GM12878 (cell line): ENCODE results near the gene WDR11. TPM values are rescaled to one million over a fixed set of nuclear protein-coding genes. Genes with fewer than 3 reads are reported as not detected.

Experiments
- ATF3 ChIP-seq: IDR thresholded peaks from 2 replicates; pipeline ENCODE4 v1.6.1; 2011; ENCODE audit warnings: low read depth, mild to moderate bottlenecking, low read length, moderate library complexity, borderline replicate concordance; ENCODE audit errors: extremely low read depth
- ATF7 ChIP-seq: fragments of 450-650 bp; IDR thresholded peaks from 2 replicates; pipeline ENCODE4 v1.6.1; 2016; ENCODE audit warnings: low read depth, mild to moderate bottlenecking
- BACH1 ChIP-seq: fragments of 450-650 bp; IDR thresholded peaks from 2 replicates; pipeline ENCODE4 v1.6.1; 2017; ENCODE audit warnings: mild to moderate bottlenecking, borderline replicate concordance
- CHD2 ChIP-seq: IDR thresholded peaks from 2 replicates; pipeline ENCODE4 v1.6.1; 2011; ENCODE audit warnings: low read depth, low read length, improper control_type of control experiment, borderline replicate concordance
- DPF2 ChIP-seq: fragments of 450-650 bp; IDR thresholded peaks from 2 replicates; pipeline ENCODE4 v1.6.1; 2017; ENCODE audit warnings: mild to moderate bottlenecking
- EGR1 ChIP-seq, 2 experiments: IDR thresholded peaks; 1 replicate in 1 of 2; 2 replicates in 1 of 2; pipeline ENCODE4 v1.6.1; 2011 to 2012; ENCODE audit warnings: low read depth in 2 of 2, low read length in 2 of 2, borderline replicate concordance in 1 of 2, mild to moderate bottlenecking in 1 of 2, moderate library complexity in 1 of 2
- ETV6 ChIP-seq, 2 experiments: fragments of 450-650 bp in 1 of 2; IDR thresholded peaks in 1 of 2; conservative IDR thresholded peaks in 1 of 2; 2 replicates each; pipeline ENCODE4 v1.6.1; 2014; ENCODE audit warnings: antibody characterized with exemption in 1 of 2, borderline replicate concordance in 1 of 2, low read depth in 1 of 2, mild to moderate bottlenecking in 1 of 2, moderate library complexity in 1 of 2
- GABPA ChIP-seq: IDR thresholded peaks from 2 replicates; pipeline ENCODE4 v1.6.1; 2014; ENCODE audit warnings: antibody characterized with exemption, low read depth, mild to moderate bottlenecking, inconsistent platforms
- HDAC6 ChIP-seq: fragments of 200-600 bp; sonication (generic); IDR thresholded peaks from one replicate; pipeline ENCODE4 v1.8.0; 2017; ENCODE audit warnings: antibody characterized with exemption; ENCODE audit not compliant: unreplicated experiment
- IKZF2 ChIP-seq, 2 experiments: fragments of 450-650 bp; IDR thresholded peaks; 2 replicates each; pipeline ENCODE4 v1.6.1; 2017; ENCODE audit warnings: mild to moderate bottlenecking in 2 of 2, moderate library complexity in 2 of 2
- JUNB ChIP-seq: IDR thresholded peaks from 2 replicates; pipeline ENCODE4 v1.6.1; 2016; ENCODE audit warnings: antibody characterized with exemption, mild to moderate bottlenecking
- MTA3 ChIP-seq: IDR thresholded peaks from 2 replicates; pipeline ENCODE4 v1.6.1; 2012; ENCODE audit warnings: low read length, inconsistent platforms, borderline replicate concordance
- MXI1 ChIP-seq: fragments of 150-350 bp; IDR thresholded peaks from 2 replicates; pipeline ENCODE4 v1.6.1; 2011; ENCODE audit warnings: low read depth, mild to moderate bottlenecking, inconsistent platforms, low read length, improper control_type of control experiment
- PAX5 ChIP-seq: IDR thresholded peaks from 2 replicates; pipeline ENCODE4 v1.6.1; 2011; ENCODE audit warnings: low read depth, low read length, borderline replicate concordance
- POLR2A ChIP-seq: IDR thresholded peaks from 2 replicates; pipeline ENCODE4 v1.6.1; 2011; ENCODE audit warnings: low read depth, mild to moderate bottlenecking, low read length
- POLR2AphosphoS2 ChIP-seq: IDR thresholded peaks from 2 replicates; pipeline ENCODE4 v1.6.1; 2011; ENCODE audit warnings: low read depth, mild to moderate bottlenecking, low read length, improper control_type of control experiment, moderate library complexity
- SIN3A ChIP-seq: IDR thresholded peaks from 2 replicates; pipeline ENCODE4 v1.6.1; 2012; ENCODE audit warnings: low read depth, low read length, improper control_type of control experiment
- SMARCA5 ChIP-seq: fragments of 450-650 bp; IDR thresholded peaks from 2 replicates; pipeline ENCODE4 v1.6.1; 2017; ENCODE audit warnings: mild to moderate bottlenecking
- SPI1 ChIP-seq: IDR thresholded peaks from 2 replicates; pipeline ENCODE4 v1.6.1; 2011; ENCODE audit warnings: low read depth, mild to moderate bottlenecking, low read length, moderate library complexity, borderline replicate concordance; ENCODE audit not compliant: insufficient read depth
- SUPT20H ChIP-seq: IDR thresholded peaks from 2 replicates; pipeline ENCODE4 v1.6.1; 2011; ENCODE audit warnings: low read depth, mild to moderate bottlenecking, low read length, moderate library complexity, borderline replicate concordance; ENCODE audit not compliant: control insufficient read depth
- SUZ12 ChIP-seq: fragments of 200-600 bp; sonication (generic); IDR thresholded peaks from one replicate; pipeline ENCODE4 v1.6.1; 2018; ENCODE audit warnings: antibody characterized with exemption, mild to moderate bottlenecking; ENCODE audit not compliant: unreplicated experiment
- TARDBP ChIP-seq: IDR thresholded peaks from 2 replicates; pipeline ENCODE4 v1.6.1; 2016; ENCODE audit warnings: borderline replicate concordance
- TCF3 ChIP-seq: IDR thresholded peaks from 2 replicates; pipeline ENCODE4 v1.6.1; 2012; ENCODE audit warnings: low read depth, mild to moderate bottlenecking, low read length, borderline replicate concordance; ENCODE audit not compliant: insufficient read depth
- YBX1 ChIP-seq: fragments of 450-650 bp; IDR thresholded peaks from 2 replicates; pipeline ENCODE4 v1.6.1; 2016; ENCODE audit warnings: antibody characterized with exemption
- ZZZ3 ChIP-seq: IDR thresholded peaks from 2 replicates; pipeline ENCODE4 v1.6.1; 2011; ENCODE audit warnings: low read depth; ENCODE audit not compliant: control insufficient read depth, insufficient read length
- polyA plus RNA-seq, 11 experiments: library from polyadenylated mRNA; depleted of rRNA in 4 of 11; unstranded in 6 of 11; stranded (reverse) in 5 of 11; fragments of >200 nt; fragmentation: Nextera tagmentation in 4 of 11; fragmentation: Illumina TruSeq in 1 of 11; extraction: Ambion mirVana in 4 of 11; extraction: Trizol in 1 of 11; gene quantifications; 1 replicate in 1 of 11; 2 replicates in 10 of 11; pipeline versions ENCODE4 v1.2.1 to v1.2.3, GENCODE V29; 2011 to 2016; ENCODE audit warnings: inconsistent platforms in 2 of 11, missing spikeins in 2 of 11, low read depth in 1 of 11
- total RNA-seq, 4 experiments: library from RNA; depleted of rRNA in 3 of 4; stranded (reverse); fragments of >200 nt in 3 of 4; fragmentation: Illumina TruSeq in 1 of 4; extraction: Trizol in 1 of 4; gene quantifications; 2 replicates each; pipeline versions ENCODE4 v1.2.1 to v1.2.3, GENCODE V29; 2013 to 2021

WDR11 gene
- total and polyA plus RNA-seq, 10 of the 15 experiments (the other 5 are each of a cell fraction or from before 2014, with no cell fraction given): 21.3 to 132 (median 42.6) TPM

GRCh38 chr10:120850911-120851865 is at the start of gene WDR11 (continued):
- TF ChIP-seq SIN3A: peak; percentile 82
- TF ChIP-seq MTA3: no peak
- 0 out of 2 replicates have a peak, but pooled peaks have one; percentile 37 for TF ChIP-seq TCF3
- peak; percentile 68; the same call in 1 of the 2 replicates for TF ChIP-seq DPF2
- peak; percentile 85 to 88 for TF ChIP-seq IKZF2 (IDR thresholded peaks at IDR 0.05)
- TF ChIP-seq POLR2AphosphoS2: peak; percentile 96
- no peak for TF ChIP-seq ZZZ3
- peak; percentile 27 to 51; a peak in 2 of 3 replicates for TF ChIP-seq EGR1 (IDR thresholded peaks at IDR 0.05; ENCODE audit: borderline replicate concordance in 1 of 2, low read depth in 2 of 2, low read length in 2 of 2)
- peak; percentile 99 for TF ChIP-seq GABPA
- TF ChIP-seq ATF7: peak; percentile 80
- peak; percentile 77; the same call in 1 of the 2 replicates for TF ChIP-seq SMARCA5
- peak; percentile 39 for TF ChIP-seq CHD2
- TF ChIP-seq HDAC6: no peak
- peak in 1 of 2 experiments; percentile 21; a peak in 1 of 4 replicates for TF ChIP-seq ETV6 (conservative IDR thresholded peaks at IDR 0.05 in 1 of 2, IDR thresholded peaks at IDR 0.05 in 1 of 2; ENCODE audit: borderline replicate concordance in 1 of 2, low read depth in 1 of 2)
- TF ChIP-seq SPI1: 0 out of 2 replicates have a peak, but pooled peaks have one; percentile 6
- TF ChIP-seq SUPT20H: no peak
- no peak for TF ChIP-seq SUZ12
- peak; percentile 79; the same call in 1 of the 2 replicates for TF ChIP-seq PAX5
- TF ChIP-seq TARDBP: no peak; the same call in 1 of the 2 replicates
- TF ChIP-seq BACH1: peak; percentile 56; the same call in 1 of the 2 replicates
- TF ChIP-seq YBX1: no peak
- TF ChIP-seq POLR2A: peak; percentile 95
- TF ChIP-seq JUNB: no peak
- TF ChIP-seq MXI1: peak; percentile 26; the same call in 1 of the 2 replicates
- no peak for TF ChIP-seq ATF3
